NCI-H526 (cell line): ENCODE measurements around the gene HSPA1A.

Experiments used
- DNase-seq, 2 experiments: peaks; one replicate each; lab custom pipeline; 2025; lab: John Stamatoyannopoulos, UW

Gene HSPA1A

GRCh38 chr6:31815025-31815838 is at the start of gene HSPA1A, which contains the start of gene HSPA1L:
TSS of gene HSPA1A (plus strand) at chr6:31815543. CDS start at chr6:31815757, 214 bp downstream.
TSS of gene HSPA1L (minus strand) at chr6:31815283. CDS start at chr6:31811972, 3,311 bp downstream.
- DNase-seq: peak; percentile 97 to 98

DNA sequence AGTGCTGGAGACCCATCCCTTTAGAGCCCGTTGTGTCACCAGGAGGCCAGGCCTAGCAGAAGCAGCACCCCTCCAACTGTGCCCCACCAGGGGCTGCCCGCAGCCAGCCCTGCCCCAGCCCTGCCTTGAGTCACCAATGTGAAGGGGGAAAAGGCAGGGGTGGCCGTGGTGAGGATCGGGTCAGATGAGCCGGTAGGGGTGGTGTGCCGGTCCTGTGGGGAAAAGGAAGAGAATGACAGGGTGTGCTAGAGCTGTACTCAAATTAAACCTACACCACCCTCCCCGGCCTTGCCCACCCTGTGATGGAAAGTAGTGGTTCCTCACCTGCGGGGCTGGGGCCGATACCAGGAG is 49.8 kb upstream of the HSPA1A start:
- DNase-seq: no peak

GRCh38 chr6:31765910-31766794 is 49.2 kb upstream of the HSPA1A start:
- DNase-seq: peak in 1 of 2 experiments; percentile 32

DNA sequence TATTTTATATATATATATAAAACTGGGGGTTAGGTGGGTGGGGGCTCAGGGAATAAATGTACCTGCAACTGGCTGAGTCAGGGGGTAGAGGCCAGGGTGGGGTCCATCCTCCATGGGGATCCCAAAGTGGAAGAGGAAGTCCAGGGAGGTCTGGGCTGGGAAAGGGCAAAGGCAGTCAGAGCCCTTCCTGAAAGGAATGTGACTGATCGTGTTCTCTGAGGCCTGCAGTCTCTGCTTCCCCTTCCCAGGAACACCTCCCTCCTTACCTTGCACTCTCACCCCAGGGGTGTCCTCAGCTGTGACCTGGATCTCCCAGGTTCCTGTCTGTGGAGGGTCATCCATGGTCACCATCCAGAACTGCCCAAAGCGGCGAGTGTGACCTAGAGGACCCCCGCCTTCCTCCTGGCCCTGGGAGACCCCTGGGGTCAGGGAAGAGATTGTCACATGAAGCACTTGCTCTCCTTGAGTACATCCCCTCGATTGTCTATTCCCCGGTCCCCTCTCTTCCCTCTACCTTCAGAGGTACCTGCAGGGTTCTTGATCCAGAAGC is 48.2 kb upstream of the HSPA1A start:
- DNase-seq: no peak

DNA sequence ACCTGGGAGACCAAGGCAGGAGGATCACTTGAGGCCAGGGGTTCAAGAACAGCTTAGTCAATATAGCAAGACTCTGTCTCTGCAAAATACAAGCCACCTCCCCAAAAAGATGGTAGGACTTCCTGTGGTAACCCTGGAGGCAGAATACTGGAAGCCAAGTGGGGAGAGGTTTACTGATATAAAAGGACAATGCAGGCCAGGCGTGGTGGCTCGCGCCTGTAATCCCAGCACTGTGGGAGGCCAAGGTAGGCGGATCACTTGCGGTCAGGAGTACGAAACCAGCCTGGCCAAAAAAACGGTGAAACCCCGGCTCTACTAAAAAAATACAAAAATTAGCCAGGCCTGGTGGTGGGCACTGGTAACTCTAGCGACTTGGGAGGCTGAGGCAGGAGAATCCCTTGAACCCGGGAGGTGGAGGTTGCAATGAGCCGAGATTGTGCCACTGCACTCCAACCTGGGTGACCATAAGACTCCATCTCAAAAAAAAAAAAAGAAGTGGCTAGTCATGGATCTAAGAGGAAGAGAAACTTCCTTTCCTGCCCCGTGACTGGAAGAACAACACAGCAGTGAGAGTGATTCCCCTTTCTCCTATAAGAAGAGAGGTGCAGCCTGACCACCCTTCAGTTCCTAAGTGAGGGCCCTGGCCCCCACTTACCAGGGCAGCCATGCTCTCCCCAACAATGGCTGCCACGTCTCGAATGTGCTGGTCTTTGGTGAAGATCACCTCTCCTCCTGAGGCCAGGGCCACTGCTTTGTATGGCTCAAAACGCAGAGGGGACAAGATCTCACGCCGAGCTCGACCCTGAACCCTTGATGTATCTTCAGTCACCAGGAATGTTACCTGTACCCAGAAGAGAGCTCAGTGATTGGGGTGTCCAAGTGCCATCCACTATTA is 46.7 kb upstream of the HSPA1A start:
- no peak for DNase-seq

- peak in 1 of 2 experiments; percentile 55 for DNase-seq
Measured at GRCh38 chr6:31769684-31770371, 45.5 kb upstream of the HSPA1A start.

DNA sequence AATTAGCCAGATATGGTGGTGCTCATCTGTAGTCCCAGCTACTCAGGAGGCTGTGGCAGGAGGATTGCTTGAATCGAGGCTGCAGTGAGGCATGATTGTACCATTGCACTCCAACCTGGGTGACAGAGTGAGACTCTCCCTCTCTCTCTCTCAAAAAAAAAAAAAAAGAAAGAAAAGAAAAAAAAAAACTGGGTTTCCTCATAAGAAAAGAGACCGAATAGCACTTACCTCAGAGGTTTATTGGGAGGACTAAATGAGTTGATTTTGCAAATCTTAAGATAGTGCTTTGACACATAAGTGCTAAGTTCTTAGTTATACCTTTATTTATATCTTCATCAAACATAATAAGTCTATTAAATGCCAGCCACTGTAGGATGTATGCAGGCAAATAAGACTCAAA is 44.5 kb upstream of the HSPA1A start:
- DNase-seq: no peak

GRCh38 chr6:31771992-31772358 is 43.4 kb upstream of the HSPA1A start:
- DNase-seq: no peak

GRCh38 chr6:31775184-31775583 is 40.2 kb upstream of the HSPA1A start:
- no peak for DNase-seq

DNA sequence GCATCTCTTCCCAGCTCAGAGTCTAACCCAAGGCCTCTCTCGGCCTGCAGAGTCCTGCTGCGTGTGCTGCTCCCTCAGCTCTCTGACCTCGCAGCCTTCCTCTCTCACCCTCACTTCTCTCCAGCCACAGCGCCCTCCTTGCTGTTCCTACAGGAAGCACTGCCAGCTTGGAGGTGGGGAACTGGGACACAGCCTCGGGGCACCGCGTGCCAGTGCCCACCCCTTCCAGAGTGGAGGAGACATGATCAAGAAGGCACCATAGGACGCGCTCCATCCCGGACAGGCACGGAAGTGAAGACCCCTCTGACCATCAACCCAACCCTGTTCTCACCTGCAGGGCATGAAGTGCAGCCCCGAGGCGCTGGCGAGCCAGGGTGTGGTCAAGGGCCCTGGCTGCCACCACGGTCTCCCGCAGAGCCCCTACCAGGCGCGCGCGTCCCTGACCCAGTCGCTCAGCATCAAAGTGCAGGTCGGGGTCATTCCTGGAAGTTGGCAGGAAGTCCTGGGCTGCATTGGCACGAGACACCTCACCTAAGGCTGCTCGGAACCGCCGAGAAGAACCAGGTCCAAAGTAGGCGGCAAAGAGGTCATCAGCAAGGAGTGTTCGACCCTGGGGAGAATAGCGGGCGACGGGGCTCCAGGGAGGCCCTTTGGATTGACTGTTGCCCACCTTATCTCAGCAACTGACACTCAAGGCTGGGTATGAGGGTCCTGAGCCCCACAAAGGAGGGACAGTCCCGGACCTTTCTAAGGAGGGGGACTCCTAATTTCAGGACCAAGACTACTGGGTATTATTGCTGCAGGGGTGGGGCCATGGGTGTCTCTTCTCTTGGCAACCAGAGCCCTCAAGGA is 39.5 kb upstream of the HSPA1A start:
- DNase-seq: no peak

DNA sequence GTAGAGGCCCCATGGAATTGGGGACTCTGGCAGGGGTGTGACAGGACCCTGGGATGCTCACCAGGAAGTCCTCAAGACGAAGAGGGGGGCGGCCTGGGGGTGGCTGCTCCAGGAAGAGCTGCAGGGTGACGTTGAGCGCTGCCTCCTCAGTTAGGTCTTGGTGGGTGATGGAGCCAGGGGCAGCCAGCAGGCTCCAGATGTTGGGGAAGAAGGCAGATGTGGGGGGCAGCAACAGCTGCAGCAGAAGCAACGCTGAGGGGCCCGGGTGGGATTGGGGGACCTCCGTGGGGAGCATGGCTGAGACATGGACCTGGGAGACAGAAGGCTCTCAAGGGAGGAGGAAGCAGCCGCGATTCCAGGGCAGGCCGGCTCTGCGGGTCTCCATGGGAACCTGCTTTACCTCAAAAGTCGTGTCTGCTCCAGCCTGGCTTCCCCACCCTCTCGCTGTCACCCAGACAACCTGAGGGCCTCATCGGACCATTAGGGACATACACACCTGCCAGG is 38.8 kb upstream of the HSPA1A start:
- DNase-seq: peak in 1 of 2 experiments; percentile 61

- peak in 1 of 2 experiments; percentile 61 for DNase-seq
Measured at GRCh38 chr6:31776989-31777666, 38.2 kb upstream of the HSPA1A start, which contains the start of gene VWA7. TSS of gene VWA7 (minus strand) at chr6:31777328. CDS start at chr6:31776779, 549 bp downstream.

DNA sequence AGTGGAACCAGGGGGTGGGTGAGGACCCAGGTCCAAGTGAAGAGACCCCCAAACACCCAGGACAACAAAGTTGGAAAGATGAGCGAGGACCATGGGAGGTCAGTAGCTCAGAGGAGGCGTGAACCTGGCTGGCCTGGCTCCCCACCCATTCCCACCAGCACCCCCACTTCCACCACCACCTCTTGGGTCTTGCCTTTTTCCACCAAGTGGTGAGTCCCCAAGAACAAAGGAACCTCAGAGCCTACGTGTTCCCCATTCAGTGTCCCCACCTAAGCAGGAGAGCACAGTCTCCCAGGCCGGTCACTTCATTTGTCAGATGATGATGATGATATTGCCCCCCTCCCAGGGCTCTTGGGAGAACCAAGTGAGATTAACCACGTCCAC is 37.7 kb upstream of the HSPA1A start:
- no peak for DNase-seq

- no peak for DNase-seq
Measured at GRCh38 chr6:31778193-31778592, 37.1 kb upstream of the HSPA1A start.

GRCh38 chr6:31778999-31779885 is 36.1 kb upstream of the HSPA1A start:
- DNase-seq: no peak

DNA sequence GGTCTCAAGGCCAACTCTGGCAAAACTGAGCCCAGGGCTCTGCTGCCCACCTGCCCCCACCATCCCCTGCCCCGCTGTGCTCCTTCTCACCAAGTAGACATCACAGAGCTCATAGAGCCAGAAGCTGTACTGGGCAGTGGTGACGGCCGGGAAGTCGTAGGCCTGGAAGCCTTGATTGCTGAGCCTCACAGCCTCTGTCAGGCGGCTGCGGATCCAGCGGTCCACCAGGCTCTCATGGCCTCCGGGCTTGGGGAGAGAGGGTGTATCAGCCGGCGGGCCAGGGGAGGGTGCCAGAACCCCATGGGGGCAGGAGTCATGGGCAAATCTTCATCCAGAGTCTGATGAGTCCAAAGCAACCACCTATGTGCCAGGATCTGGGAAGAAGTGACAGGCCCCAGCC is 35.4 kb upstream of the HSPA1A start:
- no peak for DNase-seq

DNA sequence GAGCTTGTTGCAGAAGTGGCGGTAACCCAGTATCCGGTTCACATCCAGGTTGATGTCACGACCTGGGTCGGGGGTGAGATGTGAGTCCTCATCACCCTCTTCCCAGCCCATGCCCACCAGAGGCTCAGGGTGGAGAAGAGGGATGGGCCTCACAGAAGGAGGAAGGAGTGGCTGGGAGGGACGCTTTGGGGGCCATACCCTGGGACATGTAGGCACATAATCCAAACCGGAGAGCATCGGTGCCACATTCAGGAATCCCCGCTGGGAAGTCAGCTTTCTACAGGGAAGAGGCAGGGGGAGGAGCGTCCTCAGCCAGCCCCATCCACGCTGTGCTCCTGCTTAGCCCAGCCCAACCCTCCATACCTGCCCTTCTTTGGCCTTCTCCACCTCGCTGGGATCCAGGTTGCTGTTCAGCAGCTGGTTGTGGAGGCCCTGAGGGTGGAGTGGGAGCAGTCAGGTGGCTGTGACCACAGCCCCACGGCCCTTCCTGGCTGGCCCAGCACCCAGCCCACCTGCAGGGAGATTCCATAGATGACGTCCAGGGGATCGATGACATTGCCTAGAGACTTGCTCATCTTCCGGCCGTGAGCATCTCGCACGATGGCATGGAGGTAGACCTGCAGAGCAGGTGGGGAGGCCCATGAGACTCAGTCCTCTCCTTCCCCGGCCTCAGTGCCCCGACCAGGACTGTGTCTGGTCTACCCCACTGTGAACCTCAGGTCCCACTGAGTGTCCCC is 34.7 kb upstream of the HSPA1A start:
- no peak for DNase-seq
